SK-N-SH (cell line): ENCODE data around the gene STRIP2. TPM values are rescaled to one million over a fixed set of nuclear protein-coding genes. Genes with fewer than 3 reads are reported as not detected.
"Not testable (repeated sequence)": the region's sequence is repeated elsewhere in the genome, so short reads cannot be mapped to it uniquely, and the experiment has no call there.

Source experiments
- CTCF ChIA-PET: fragments of 300-600, 350-600 bp; formaldehyde crosslinking; extraction: SDS; loops from one replicate; lab custom pipeline; 2021; lab: Yijun Ruan, JAX
- POLR2A ChIA-PET: fragments of 350-600 bp; sonication (Branson Sonifier 250); formaldehyde crosslinking; extraction: SDS; loops from one replicate; lab custom pipeline; 2020; ENCODE audit warnings: antibody characterized with exemption, inconsistent platforms; lab: Yijun Ruan, JAX
- DNase-seq: peaks from one replicate; pipeline ENCODE4 v3.0.0; 2012
- H2AFZ ChIP-seq: fragments of 200-600 bp; sonication (generic); 2 replicates; pipeline ENCODE4 v1.8.1; 2016; ENCODE audit warnings: antibody characterized with exemption, mild to moderate bottlenecking, low read depth
- H3F3A ChIP-seq: fragments of 200-600 bp; sonication (generic); replicated peaks from 2 replicates; pipeline ENCODE3; 2016; ENCODE audit warnings: antibody characterized with exemption, mild to moderate bottlenecking; ENCODE audit not compliant: insufficient read depth
- H3K27ac ChIP-seq, 2 experiments: fragments of 200-500 bp in 1 of 2; fragments of 200-600 bp in 1 of 2; sonication (Bioruptor generic) in 1 of 2; sonication (generic), shearing (Covaris generic) in 1 of 2; 2 replicates each; pipeline versions ENCODE4 v1.5.1 to v1.6.1; 2014 to 2016; ENCODE audit warnings: low read depth in 2 of 2, inconsistent platforms in 1 of 2, low read length in 1 of 2, mild to moderate bottlenecking in 1 of 2, mixed read lengths in 1 of 2
- H3K27me3 ChIP-seq: fragments of 200-600 bp; sonication (generic), shearing (Covaris generic); 2 replicates; pipeline ENCODE4 v1.6.1; 2016; ENCODE audit warnings: mixed run types; ENCODE audit not compliant: insufficient read depth
- H3K36me3 ChIP-seq, 2 experiments: fragments of 200-500 bp in 1 of 2; fragments of 200-600 bp in 1 of 2; sonication (Bioruptor generic) in 1 of 2; sonication (generic) in 1 of 2; replicated peaks in 1 of 2; 2 replicates each; pipeline versions ENCODE3 to v1.5.1; 2014 to 2016; ENCODE audit warnings: low read length in 1 of 2, mild to moderate bottlenecking in 1 of 2; ENCODE audit not compliant: insufficient read depth in 2 of 2, control insufficient read depth in 1 of 2
- H3K4me1 ChIP-seq, 2 experiments: fragments of 200-500 bp in 1 of 2; fragments of 200-600 bp in 1 of 2; sonication (Bioruptor generic) in 1 of 2; sonication (generic), shearing (Covaris generic) in 1 of 2; 2 replicates each; pipeline versions ENCODE4 v1.5.1 to v1.6.1; 2014 to 2016; ENCODE audit warnings: low read depth in 1 of 2, low read length in 1 of 2, mixed run types in 1 of 2; ENCODE audit not compliant: insufficient read depth in 2 of 2, control insufficient read depth in 1 of 2
- H3K4me2 ChIP-seq: fragments of 200-600 bp; sonication (generic), shearing (Covaris generic); 2 replicates; pipeline ENCODE4 v1.6.1; 2017; ENCODE audit warnings: mixed run types
- H3K4me3 ChIP-seq, 2 experiments: fragments of 200-500 bp in 1 of 2; fragments of 200-600 bp in 1 of 2; sonication (Bioruptor generic) in 1 of 2; sonication (generic), shearing (Covaris generic) in 1 of 2; 2 replicates each; pipeline versions ENCODE4 v1.5.1 to v1.8.1; 2014 to 2016; ENCODE audit warnings: low read depth in 2 of 2, inconsistent platforms in 1 of 2, low read length in 1 of 2, mild to moderate bottlenecking in 1 of 2, mixed read lengths in 1 of 2, moderate library complexity in 1 of 2
- H3K79me2 ChIP-seq: fragments of 200-600 bp; sonication (generic); 2 replicates; pipeline ENCODE4 v1.8.1; 2017; ENCODE audit warnings: mild to moderate bottlenecking; ENCODE audit not compliant: insufficient read depth
- H3K9ac ChIP-seq: fragments of 200-600 bp; sonication (generic); 2 replicates; pipeline ENCODE4 v1.6.1; 2017; ENCODE audit warnings: mixed run types
- H3K9me2 ChIP-seq: fragments of 200-600 bp; sonication (generic); 2 replicates; pipeline ENCODE4 v1.6.1; 2017; ENCODE audit warnings: mixed run types
- H3K9me3 ChIP-seq: fragments of 200-600 bp; sonication (generic); 2 replicates; pipeline ENCODE4 v1.6.1; 2017; ENCODE audit warnings: mixed run types, mild to moderate bottlenecking, moderate library complexity
- H4K20me1 ChIP-seq: fragments of 200-600 bp; sonication (generic); 2 replicates; pipeline ENCODE4 v1.6.1; 2017; ENCODE audit warnings: mild to moderate bottlenecking, mixed run types; ENCODE audit not compliant: insufficient read depth
- EZH2phosphoT487 ChIP-seq: fragments of 200-600 bp; sonication (generic); IDR thresholded peaks from 2 replicates; pipeline ENCODE4 v1.6.1; 2017; ENCODE audit warnings: low read depth, mixed run types, mild to moderate bottlenecking, antibody characterized with exemption, moderate library complexity, borderline replicate concordance
- FOXM1 ChIP-seq: IDR thresholded peaks from 2 replicates; pipeline ENCODE4 v1.4.0; 2012; ENCODE audit warnings: low read depth, mild to moderate bottlenecking
- GATA2 ChIP-seq: sonication (generic); formaldehyde crosslinking; IDR thresholded peaks from 2 replicates; pipeline ENCODE4 v1.5.0; 2020; ENCODE audit warnings: mild to moderate bottlenecking, missing genetic modification reagents
- NRF1 ChIP-seq: IDR thresholded peaks from 2 replicates; pipeline ENCODE4 v1.6.1; 2012; ENCODE audit warnings: low read depth, mild to moderate bottlenecking, low read length
- RCOR1 ChIP-seq: fragments of 150-350 bp; IDR thresholded peaks from 2 replicates; pipeline ENCODE4 v1.6.1; 2017; ENCODE audit warnings: antibody characterized with exemption, low read length
- RXRA ChIP-seq: IDR thresholded peaks from 2 replicates; pipeline ENCODE4 v1.4.0; 2012; ENCODE audit warnings: low read depth, mild to moderate bottlenecking, borderline replicate concordance
- TCF12 ChIP-seq: IDR thresholded peaks from 2 replicates; pipeline ENCODE4 v1.4.0; 2012
- WGBS: methylation state at CpG from one replicate; pipeline ENCODE4 v1.1.6; 2017; ENCODE audit warnings: low lambda C conversion rate; 5-methylcytosine and 5-hydroxymethylcytosine counted together
- polyA plus RNA-seq, 3 experiments: library from polyadenylated mRNA; depleted of rRNA; stranded (reverse); fragments of >200 nt; gene quantifications; 2 replicates each; pipeline ENCODE4 v1.2.3, GENCODE V29; 2012
- TF ChIP-seq, protein P1 (sequence below): IDR thresholded peaks from 2 replicates; pipeline ENCODE4 v1.4.0; 2012; ENCODE audit warnings: low read depth, borderline replicate concordance
- TF ChIP-seq, protein P2 (sequence below): IDR thresholded peaks from 2 replicates; pipeline ENCODE4 v1.6.1; 2012; ENCODE audit warnings: mild to moderate bottlenecking, low read depth, low read length, moderate library complexity
- TF ChIP-seq, protein P3 (sequence below): IDR thresholded peaks from 2 replicates; pipeline ENCODE4; 2012
- TF ChIP-seq, protein P4 (sequence below): fragments of 150-350 bp; IDR thresholded peaks from 2 replicates; pipeline ENCODE4 v1.6.1; 2016; ENCODE audit warnings: mild to moderate bottlenecking, low read depth, low read length
- TF ChIP-seq, protein P5 (sequence below): IDR thresholded peaks from 2 replicates; pipeline ENCODE4 v1.4.0; 2012; ENCODE audit warnings: low read depth, borderline replicate concordance

Gene STRIP2
- polyA plus RNA-seq, 1 of the 3 experiments (the other 2 are of a cell fraction) = 4.9 TPM

DNA sequence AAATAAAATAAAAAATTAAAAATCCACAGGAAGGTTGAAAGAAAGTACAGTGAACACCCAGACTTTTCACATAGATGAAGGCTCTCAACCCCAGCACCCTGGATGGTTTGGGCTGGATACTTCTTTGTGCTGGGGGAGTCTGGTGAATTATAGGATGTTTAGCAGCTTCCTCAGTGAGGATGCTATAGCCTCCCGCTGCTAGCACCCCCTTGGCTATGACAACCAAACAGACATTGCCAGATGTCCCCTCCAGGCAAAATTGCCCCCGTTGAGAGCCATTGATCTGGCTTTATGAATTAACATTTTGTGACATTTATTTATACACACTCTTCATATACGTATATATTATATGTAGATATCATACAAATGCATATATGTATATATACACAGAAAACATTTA lies 89.7 kb downstream of the STRIP2 start:
- POLR2A ChIA-PET = no interaction called here
- H3K9me3 ChIP-seq = no peaks in the 10 kb centered on the region
- TF ChIP-seq, protein P1, sequence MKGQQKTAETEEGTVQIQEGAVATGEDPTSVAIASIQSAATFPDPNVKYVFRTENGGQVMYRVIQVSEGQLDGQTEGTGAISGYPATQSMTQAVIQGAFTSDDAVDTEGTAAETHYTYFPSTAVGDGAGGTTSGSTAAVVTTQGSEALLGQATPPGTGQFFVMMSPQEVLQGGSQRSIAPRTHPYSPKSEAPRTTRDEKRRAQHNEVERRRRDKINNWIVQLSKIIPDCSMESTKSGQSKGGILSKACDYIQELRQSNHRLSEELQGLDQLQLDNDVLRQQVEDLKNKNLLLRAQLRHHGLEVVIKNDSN = no peak
- H3K4me2 ChIP-seq = no peak overlapping the region
- CTCF ChIA-PET = interaction anchor here (0.7 to 1.7 kb wide), 3 partner anchors 146 to 304 kb away, joined by 3 to 4 read pairs (median 4); no protein-coding TSS in a partner anchor
- no peaks in the 10 kb centered on the region for H3K9me2 ChIP-seq
- DNase-seq = peak; percentile 53
- no peaks in the 10 kb centered on the region for H3K36me3 ChIP-seq
- no peak overlapping the region for H3K27ac ChIP-seq
- no peaks in the 10 kb centered on the region for H4K20me1 ChIP-seq
- no peak overlapping the region for H2AFZ ChIP-seq
- WGBS = 46% methylated on average over 3 of the region's 3 CpGs
- 0 out of 2 replicates have a peak, but pooled peaks cover 9% of the 10 kb centered on the region for H3K27me3 ChIP-seq
- H3K79me2 ChIP-seq = no peaks in the 10 kb centered on the region
- no peaks in the 10 kb centered on the region for H3K4me1 ChIP-seq
- H3K4me3 ChIP-seq = no peak overlapping the region
- no peak overlapping the region for H3K9ac ChIP-seq
- no peaks in the 10 kb centered on the region for H3F3A ChIP-seq

DNA sequence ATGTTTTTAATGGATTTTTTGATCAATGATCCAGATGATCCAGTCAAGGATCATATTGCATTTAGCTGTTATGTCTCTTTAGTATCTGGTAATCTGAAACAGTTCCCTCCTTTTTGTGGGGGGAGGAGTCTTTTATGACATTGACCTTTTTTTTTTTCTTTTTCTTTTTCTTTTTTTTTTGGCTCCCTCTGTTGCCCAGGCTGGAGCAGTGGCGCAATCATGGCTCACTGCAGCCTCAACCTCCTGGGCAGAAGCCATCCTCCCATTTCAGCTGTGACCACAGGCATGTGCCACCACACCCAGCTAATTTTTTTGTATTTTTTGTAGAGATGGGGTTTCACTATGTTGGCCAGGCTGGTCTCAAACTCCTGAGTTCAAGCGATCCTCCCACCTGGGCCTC lies 90.2 kb downstream of the STRIP2 start:
- H3K4me3 ChIP-seq, H4K20me1 ChIP-seq, H2AFZ ChIP-seq, H3K9me3 ChIP-seq, H3K36me3 ChIP-seq, H3K27ac ChIP-seq, H3K27me3 ChIP-seq, H3K4me2 ChIP-seq, DNase-seq, H3F3A ChIP-seq, H3K79me2 ChIP-seq, H3K9me2 ChIP-seq, H3K9ac ChIP-seq, H3K4me1 ChIP-seq, POLR2A ChIA-PET: not testable (repeated sequence)
- WGBS = 85% methylated on average over 2 of the region's 2 CpGs
- CTCF ChIA-PET = interaction anchor here (1.7 kb wide), 1 partner anchor 147 kb away, joined by 4 read pairs; no protein-coding TSS in a partner anchor

DNA sequence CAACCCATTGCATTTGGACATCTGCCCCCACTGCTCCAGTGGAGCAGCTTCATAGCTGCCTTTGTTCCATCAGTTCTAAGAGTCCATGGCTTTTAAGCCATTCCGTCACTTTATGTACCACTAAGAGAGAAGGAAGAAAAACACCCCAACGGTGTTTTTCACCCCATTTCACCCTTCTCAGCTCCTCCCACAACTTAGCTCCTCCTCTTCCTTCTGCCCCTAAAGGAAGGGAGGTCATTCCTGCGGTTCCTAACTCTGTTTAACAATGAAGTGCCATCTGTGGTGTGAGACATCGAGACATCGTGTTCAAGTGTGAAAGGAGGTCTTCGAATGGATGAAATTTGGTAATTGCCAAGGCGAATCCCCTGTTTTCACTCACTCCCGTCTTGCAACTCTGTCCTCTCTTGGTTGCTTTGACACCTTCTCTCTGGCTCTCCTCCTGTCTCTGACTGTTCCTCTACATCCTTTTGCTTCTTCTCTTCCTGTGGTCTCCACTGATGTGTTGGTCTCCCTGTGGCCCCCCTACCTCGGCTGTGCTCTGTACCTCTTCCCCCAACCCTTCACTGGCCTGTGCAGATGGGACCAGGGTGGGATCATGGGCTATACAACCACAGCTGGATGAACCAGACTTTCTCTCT lies 91.1 kb downstream of the STRIP2 start:
- H3K9me2 ChIP-seq = no peaks in the 10 kb centered on the region
- H3K4me3 ChIP-seq = no peak overlapping the region
- 0 out of 2 replicates have a peak, but pooled peaks cover 8% of the 10 kb centered on the region for H3K27me3 ChIP-seq
- H3K9me3 ChIP-seq = no peaks in the 10 kb centered on the region
- no peaks in the 10 kb centered on the region for H3K79me2 ChIP-seq
- no peak for DNase-seq
- no peaks in the 10 kb centered on the region for H3F3A ChIP-seq
- WGBS = 89% methylated on average over 9 of the region's 9 CpGs
- H3K4me2 ChIP-seq = no peak overlapping the region
- ChIA-PET POLR2A (no interaction called here), CTCF (no interaction called here)
- H3K4me1 ChIP-seq = peaks cover 0 to 5% of the 10 kb centered on the region in 2 experiments; a peak in 1 of 4 replicates
- H3K36me3 ChIP-seq = no peaks in the 10 kb centered on the region
- H3K9ac ChIP-seq = no peak overlapping the region
- no peak overlapping the region for H2AFZ ChIP-seq
- H3K27ac ChIP-seq = no peak overlapping the region
- H4K20me1 ChIP-seq = no peaks in the 10 kb centered on the region
- TF ChIP-seq GATA2 (CRISPR knock-in tag) (no peak), RCOR1 (no peak), RXRA (no peak), EZH2phosphoT487 (no peak), NRF1 (no peak), FOXM1 (no peak), TCF12 (no peak)
- TF ChIP-seq, protein P2, sequence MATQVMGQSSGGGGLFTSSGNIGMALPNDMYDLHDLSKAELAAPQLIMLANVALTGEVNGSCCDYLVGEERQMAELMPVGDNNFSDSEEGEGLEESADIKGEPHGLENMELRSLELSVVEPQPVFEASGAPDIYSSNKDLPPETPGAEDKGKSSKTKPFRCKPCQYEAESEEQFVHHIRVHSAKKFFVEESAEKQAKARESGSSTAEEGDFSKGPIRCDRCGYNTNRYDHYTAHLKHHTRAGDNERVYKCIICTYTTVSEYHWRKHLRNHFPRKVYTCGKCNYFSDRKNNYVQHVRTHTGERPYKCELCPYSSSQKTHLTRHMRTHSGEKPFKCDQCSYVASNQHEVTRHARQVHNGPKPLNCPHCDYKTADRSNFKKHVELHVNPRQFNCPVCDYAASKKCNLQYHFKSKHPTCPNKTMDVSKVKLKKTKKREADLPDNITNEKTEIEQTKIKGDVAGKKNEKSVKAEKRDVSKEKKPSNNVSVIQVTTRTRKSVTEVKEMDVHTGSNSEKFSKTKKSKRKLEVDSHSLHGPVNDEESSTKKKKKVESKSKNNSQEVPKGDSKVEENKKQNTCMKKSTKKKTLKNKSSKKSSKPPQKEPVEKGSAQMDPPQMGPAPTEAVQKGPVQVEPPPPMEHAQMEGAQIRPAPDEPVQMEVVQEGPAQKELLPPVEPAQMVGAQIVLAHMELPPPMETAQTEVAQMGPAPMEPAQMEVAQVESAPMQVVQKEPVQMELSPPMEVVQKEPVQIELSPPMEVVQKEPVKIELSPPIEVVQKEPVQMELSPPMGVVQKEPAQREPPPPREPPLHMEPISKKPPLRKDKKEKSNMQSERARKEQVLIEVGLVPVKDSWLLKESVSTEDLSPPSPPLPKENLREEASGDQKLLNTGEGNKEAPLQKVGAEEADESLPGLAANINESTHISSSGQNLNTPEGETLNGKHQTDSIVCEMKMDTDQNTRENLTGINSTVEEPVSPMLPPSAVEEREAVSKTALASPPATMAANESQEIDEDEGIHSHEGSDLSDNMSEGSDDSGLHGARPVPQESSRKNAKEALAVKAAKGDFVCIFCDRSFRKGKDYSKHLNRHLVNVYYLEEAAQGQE = no peak
- TF ChIP-seq, protein P3, sequence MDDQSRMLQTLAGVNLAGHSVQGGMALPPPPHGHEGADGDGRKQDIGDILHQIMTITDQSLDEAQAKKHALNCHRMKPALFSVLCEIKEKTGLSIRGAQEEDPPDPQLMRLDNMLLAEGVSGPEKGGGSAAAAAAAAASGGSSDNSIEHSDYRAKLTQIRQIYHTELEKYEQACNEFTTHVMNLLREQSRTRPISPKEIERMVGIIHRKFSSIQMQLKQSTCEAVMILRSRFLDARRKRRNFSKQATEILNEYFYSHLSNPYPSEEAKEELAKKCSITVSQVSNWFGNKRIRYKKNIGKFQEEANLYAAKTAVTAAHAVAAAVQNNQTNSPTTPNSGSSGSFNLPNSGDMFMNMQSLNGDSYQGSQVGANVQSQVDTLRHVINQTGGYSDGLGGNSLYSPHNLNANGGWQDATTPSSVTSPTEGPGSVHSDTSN = no peak
- TF ChIP-seq, protein P4, sequence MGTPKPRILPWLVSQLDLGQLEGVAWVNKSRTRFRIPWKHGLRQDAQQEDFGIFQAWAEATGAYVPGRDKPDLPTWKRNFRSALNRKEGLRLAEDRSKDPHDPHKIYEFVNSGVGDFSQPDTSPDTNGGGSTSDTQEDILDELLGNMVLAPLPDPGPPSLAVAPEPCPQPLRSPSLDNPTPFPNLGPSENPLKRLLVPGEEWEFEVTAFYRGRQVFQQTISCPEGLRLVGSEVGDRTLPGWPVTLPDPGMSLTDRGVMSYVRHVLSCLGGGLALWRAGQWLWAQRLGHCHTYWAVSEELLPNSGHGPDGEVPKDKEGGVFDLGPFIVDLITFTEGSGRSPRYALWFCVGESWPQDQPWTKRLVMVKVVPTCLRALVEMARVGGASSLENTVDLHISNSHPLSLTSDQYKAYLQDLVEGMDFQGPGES = no peak
- TF ChIP-seq, protein P5, sequence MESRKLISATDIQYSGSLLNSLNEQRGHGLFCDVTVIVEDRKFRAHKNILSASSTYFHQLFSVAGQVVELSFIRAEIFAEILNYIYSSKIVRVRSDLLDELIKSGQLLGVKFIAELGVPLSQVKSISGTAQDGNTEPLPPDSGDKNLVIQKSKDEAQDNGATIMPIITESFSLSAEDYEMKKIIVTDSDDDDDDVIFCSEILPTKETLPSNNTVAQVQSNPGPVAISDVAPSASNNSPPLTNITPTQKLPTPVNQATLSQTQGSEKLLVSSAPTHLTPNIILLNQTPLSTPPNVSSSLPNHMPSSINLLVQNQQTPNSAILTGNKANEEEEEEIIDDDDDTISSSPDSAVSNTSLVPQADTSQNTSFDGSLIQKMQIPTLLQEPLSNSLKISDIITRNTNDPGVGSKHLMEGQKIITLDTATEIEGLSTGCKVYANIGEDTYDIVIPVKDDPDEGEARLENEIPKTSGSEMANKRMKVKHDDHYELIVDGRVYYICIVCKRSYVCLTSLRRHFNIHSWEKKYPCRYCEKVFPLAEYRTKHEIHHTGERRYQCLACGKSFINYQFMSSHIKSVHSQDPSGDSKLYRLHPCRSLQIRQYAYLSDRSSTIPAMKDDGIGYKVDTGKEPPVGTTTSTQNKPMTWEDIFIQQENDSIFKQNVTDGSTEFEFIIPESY = no peak
